Measurements from ENCODE around the gene ZDHHC19.
"Not testable (repeated sequence)": the region's sequence is repeated elsewhere in the genome, so short reads cannot be mapped to it uniquely, and the experiment has no call there.

DNA sequence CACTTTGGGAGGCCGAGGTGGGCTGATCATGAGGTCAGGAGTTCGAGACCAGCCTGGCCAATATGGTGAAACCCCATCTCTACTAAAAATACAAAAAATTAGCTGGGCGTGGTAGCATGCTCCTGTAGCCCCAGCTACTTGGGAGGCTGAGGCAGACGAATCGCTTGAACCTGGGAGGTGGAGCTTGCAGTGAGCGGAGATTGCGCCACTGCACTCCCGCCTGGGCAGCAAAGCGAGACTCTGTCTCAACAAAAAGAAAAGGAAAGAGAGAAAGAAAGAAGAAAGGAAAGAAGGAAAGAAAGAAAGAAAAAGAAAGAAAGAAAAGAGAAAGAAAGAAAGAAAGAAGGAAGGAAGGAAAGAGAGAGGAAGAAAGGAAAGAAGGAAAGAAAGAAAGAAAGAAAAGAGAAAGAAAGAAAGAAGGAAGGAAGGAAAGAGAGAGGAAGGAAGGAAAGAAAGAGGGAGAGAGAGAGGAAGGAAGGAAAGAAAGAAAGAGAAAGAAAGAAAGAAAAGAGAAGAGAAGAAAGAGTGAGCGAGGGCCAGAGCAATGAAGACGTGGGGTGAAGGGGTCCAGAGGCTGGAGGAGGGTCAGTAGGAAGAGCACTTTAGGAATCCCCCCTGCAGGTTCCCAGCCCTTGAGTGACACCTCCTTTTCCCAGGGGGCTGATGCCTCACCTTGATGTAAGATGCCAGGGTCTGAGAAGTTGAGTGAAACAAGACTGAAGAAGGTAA is 1.1 kb downstream of the ZDHHC19 start:
- TF ChIP-seq, protein P1, sequence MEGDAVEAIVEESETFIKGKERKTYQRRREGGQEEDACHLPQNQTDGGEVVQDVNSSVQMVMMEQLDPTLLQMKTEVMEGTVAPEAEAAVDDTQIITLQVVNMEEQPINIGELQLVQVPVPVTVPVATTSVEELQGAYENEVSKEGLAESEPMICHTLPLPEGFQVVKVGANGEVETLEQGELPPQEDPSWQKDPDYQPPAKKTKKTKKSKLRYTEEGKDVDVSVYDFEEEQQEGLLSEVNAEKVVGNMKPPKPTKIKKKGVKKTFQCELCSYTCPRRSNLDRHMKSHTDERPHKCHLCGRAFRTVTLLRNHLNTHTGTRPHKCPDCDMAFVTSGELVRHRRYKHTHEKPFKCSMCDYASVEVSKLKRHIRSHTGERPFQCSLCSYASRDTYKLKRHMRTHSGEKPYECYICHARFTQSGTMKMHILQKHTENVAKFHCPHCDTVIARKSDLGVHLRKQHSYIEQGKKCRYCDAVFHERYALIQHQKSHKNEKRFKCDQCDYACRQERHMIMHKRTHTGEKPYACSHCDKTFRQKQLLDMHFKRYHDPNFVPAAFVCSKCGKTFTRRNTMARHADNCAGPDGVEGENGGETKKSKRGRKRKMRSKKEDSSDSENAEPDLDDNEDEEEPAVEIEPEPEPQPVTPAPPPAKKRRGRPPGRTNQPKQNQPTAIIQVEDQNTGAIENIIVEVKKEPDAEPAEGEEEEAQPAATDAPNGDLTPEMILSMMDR (IDR thresholded peaks at IDR 0.05) = not testable (repeated sequence)
- not testable (repeated sequence) for TF ChIP-seq POLR2A, POLR2AphosphoS5 (IDR thresholded peaks at IDR 0.05)

Measured in stomach (tissue), 4 donors.